Chondrocyte (in vitro differentiated cells): ENCODE data around the gene PABPN1. TPM values are rescaled to one million over a fixed set of nuclear protein-coding genes. Genes with fewer than 3 reads are reported as not detected.

ENCODE experiments used
- DNase-seq: peaks from one replicate; pipeline ENCODE4 v3.0.0; 2021; ENCODE audit warnings: mixed read lengths, low spot score
- H3K27ac Mint-ChIP-seq: one replicate; pipeline ENCODE4 v1.8.0; 2021; ENCODE audit warnings: mild to moderate bottlenecking, moderate library complexity, mixed read lengths; ENCODE audit not compliant: unreplicated experiment
- H3K27me3 Mint-ChIP-seq: 2 replicates; pipeline ENCODE4 v1.8.0; 2021; ENCODE audit warnings: low read depth, mixed read lengths
- H3K36me3 Mint-ChIP-seq: 2 replicates; pipeline ENCODE4 v1.8.0; 2021; ENCODE audit warnings: low read depth, mixed read lengths
- H3K4me1 Mint-ChIP-seq: 2 replicates; pipeline ENCODE4 v1.8.0; 2021; ENCODE audit warnings: low read depth, mild to moderate bottlenecking, mixed read lengths
- H3K4me3 Mint-ChIP-seq: one replicate; pipeline ENCODE4 v1.8.0; 2021; ENCODE audit warnings: mild to moderate bottlenecking, moderate library complexity, mixed read lengths; ENCODE audit not compliant: unreplicated experiment
- H3K9me3 Mint-ChIP-seq: 2 replicates; pipeline ENCODE4 v1.8.0; 2021; ENCODE audit warnings: low read depth, mixed read lengths
- total RNA-seq: library from RNA; stranded (reverse); gene quantifications from 3 replicates; pipeline ENCODE4 v1.2.1, GENCODE V29; 2021
- TF ChIP-seq, protein P1 (sequence below): fragments of 200-600 bp; sonication (generic); IDR thresholded peaks from 2 replicates; pipeline ENCODE4 v1.5.0; 2021; ENCODE audit warnings: antibody characterized with exemption, mild to moderate bottlenecking, moderate library complexity

PABPN1 gene
- total RNA-seq, 1 donor from 2014 or later, result 135 TPM

DNA sequence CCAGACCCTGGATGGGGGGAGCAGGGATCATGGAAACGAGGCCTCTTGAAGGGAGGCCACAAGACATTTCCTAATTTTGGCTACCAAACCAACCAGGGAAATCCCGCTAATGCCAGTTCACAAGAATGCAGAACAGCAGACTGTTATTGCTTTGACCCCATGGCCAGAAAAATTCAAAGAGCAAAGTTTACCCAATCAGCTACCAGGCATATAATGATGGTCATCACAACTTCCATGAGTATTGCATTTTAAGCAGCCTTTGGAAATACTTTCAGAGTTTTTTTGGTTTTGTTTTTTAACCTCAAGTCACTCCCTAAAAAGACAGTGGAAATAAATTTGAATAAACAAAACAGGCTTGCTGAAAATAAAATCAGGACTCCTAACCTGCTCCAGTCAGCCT lies 51.3 kb downstream of the PABPN1 start, which contains the start of gene IL25:
Gene IL25 (plus strand): TSS at position 301 of the 400 bp plus-strand sequence.
- TF ChIP-seq, protein P1, sequence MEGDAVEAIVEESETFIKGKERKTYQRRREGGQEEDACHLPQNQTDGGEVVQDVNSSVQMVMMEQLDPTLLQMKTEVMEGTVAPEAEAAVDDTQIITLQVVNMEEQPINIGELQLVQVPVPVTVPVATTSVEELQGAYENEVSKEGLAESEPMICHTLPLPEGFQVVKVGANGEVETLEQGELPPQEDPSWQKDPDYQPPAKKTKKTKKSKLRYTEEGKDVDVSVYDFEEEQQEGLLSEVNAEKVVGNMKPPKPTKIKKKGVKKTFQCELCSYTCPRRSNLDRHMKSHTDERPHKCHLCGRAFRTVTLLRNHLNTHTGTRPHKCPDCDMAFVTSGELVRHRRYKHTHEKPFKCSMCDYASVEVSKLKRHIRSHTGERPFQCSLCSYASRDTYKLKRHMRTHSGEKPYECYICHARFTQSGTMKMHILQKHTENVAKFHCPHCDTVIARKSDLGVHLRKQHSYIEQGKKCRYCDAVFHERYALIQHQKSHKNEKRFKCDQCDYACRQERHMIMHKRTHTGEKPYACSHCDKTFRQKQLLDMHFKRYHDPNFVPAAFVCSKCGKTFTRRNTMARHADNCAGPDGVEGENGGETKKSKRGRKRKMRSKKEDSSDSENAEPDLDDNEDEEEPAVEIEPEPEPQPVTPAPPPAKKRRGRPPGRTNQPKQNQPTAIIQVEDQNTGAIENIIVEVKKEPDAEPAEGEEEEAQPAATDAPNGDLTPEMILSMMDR, result no peak
- H3K27ac Mint-ChIP-seq, result no peak within 1 kb of the TSS
- no peaks in the 10 kb centered on the region for H3K36me3 Mint-ChIP-seq
- no peak for DNase-seq
- H3K4me3 Mint-ChIP-seq, result no peak within 1 kb of the TSS
- no peaks in the 10 kb centered on the region for H3K4me1 Mint-ChIP-seq
- peaks cover 12% of the 10 kb centered on the region for H3K27me3 Mint-ChIP-seq
- no peaks in the 10 kb centered on the region for H3K9me3 Mint-ChIP-seq

DNA sequence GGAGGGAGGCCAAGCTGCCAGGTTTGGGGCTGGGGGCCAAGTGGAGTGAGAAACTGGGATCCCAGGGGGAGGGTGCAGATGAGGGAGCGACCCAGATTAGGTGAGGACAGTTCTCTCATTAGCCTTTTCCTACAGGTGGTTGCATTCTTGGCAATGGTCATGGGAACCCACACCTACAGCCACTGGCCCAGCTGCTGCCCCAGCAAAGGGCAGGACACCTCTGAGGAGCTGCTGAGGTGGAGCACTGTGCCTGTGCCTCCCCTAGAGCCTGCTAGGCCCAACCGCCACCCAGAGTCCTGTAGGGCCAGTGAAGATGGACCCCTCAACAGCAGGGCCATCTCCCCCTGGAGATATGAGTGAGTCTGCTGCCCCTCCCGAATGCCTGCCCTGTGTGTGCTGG lies 51.8 kb downstream of the PABPN1 start:
- Mint-ChIP-seq H3K4me1 (no peaks in the 10 kb centered on the region), H3K36me3 (no peaks in the 10 kb centered on the region), H3K27me3 (peaks cover 12% of the 10 kb centered on the region), H3K27ac (no peak overlapping the region), H3K4me3 (no peak overlapping the region), H3K9me3 (no peaks in the 10 kb centered on the region)
- DNase-seq, result no peak
- TF ChIP-seq, protein P1, result no peak

Other genes starting within 250 kb of the PABPN1 start
- 129 to 169 TPM (median 137 TPM) in 3 replicates for gene ACIN1, start 226.3 kb upstream of the PABPN1 start, total RNA-seq
- gene C14orf119, start 226.0 kb upstream of the PABPN1 start, total RNA-seq, result 51.0 to 56.8 TPM (median 52.5 TPM) in 3 replicates
- not detected in 3 replicates for gene CIROP, start 216.5 kb upstream of the PABPN1 start, total RNA-seq
- gene CEBPE, start 202.2 kb upstream of the PABPN1 start, total RNA-seq, result not detected in 3 replicates
- gene SLC7A8, start 137.8 kb upstream of the PABPN1 start, total RNA-seq, result 0.31 to 0.89 TPM (median 0.45 TPM) in 3 replicates
- not detected in 3 replicates for gene RNF212B, start 83.5 kb upstream of the PABPN1 start, total RNA-seq
- gene HOMEZ, start 35.3 kb upstream of the PABPN1 start, total RNA-seq, result 7.3 to 8.2 TPM (median 7.6 TPM) in 3 replicates
- gene PPP1R3E, start 18.6 kb upstream of the PABPN1 start, total RNA-seq, result 11.0 to 20.7 TPM (median 11.2 TPM) in 3 replicates
- 21.8 to 34.2 TPM (median 25.9 TPM) in 3 replicates for gene BCL2L2, start 14.6 kb upstream of the PABPN1 start, total RNA-seq
- gene SLC22A17, start 31.4 kb downstream of the PABPN1 start, total RNA-seq, result 40.3 to 63.9 TPM (median 44.0 TPM) in 3 replicates
- gene EFS, start 43.7 kb downstream of the PABPN1 start, total RNA-seq, result 29.5 to 36.7 TPM (median 29.6 TPM) in 3 replicates
- gene IL25, start 51.4 kb downstream of the PABPN1 start, total RNA-seq, result not detected in 3 replicates
- not detected in 3 replicates for gene CMTM5, start 55.6 kb downstream of the PABPN1 start, total RNA-seq
- not detected in 3 replicates for gene MYH6, start 86.8 kb downstream of the PABPN1 start, total RNA-seq
- gene MYH7, start 114.2 kb downstream of the PABPN1 start, total RNA-seq, result not detected in 3 replicates
- 23.2 to 25.2 TPM (median 23.5 TPM) in 3 replicates for gene NGDN, start 148.2 kb downstream of the PABPN1 start, total RNA-seq
- 5.9 to 11.8 TPM (median 9.8 TPM) in 3 replicates for gene ZFHX2, start 230.3 kb downstream of the PABPN1 start, total RNA-seq
- 11.8 to 21.6 TPM (median 12.3 TPM) in 3 replicates for gene THTPA, start 234.8 kb downstream of the PABPN1 start, total RNA-seq
- gene AP1G2, start 246.3 kb downstream of the PABPN1 start, total RNA-seq, result 16.4 to 27.3 TPM (median 18.5 TPM) in 3 replicates